ENCODE measurements around the gene PHLDB3.

The PHLDB3 gene

DNA sequence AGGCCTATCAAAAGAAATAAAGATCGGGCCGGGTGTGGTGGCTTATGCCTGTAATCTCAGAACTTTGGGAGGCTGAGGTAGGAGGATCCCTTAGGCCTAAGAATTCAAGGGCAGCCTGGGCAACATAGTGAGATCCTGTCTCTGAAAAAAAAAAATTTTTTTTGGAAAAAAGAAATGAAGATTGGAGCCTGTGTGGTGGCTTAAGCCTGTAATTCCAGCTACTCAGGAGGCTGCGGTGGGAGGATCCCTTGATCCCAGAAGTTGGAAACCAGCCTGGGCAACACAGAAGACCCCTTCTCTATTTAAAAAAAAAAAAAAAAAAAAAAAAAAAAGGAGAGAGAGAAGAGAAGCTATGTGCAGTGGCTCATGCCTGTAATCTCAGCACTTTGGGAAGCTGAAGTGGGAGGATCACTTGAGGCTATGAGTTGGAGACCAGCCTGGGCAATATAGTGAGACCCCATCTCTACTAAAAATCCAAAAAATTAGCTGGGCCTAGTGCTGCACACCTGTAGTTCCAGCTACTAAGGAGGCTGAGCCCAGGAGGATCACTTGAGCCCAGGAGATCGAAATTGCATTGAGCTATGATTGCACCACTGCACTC, 24.5 kb downstream of the PHLDB3 start:
- no peaks in the 10 kb centered on the region for H3K9me3 ChIP-seq
- peaks cover 9% of the 10 kb centered on the region in 2 experiments for H3K4me1 ChIP-seq (ENCODE audit: control insufficient read depth in 1 of 2, insufficient read depth in 1 of 2, low read depth in 1 of 2, low read length in 1 of 2)
- no peak for TF ChIP-seq CTCF (IDR thresholded peaks at IDR 0.05)
- no peaks in the 10 kb centered on the region for H3K27me3 ChIP-seq
- H3K36me3 ChIP-seq, result no peaks in the 10 kb centered on the region
- no peak overlapping the region for H3K4me3 ChIP-seq (ENCODE audit: low read depth in 1 of 2, low read length in 1 of 2)
- no peak overlapping the region for H3K27ac ChIP-seq

- H3K4me1 ChIP-seq (ENCODE audit: control insufficient read depth in 1 of 2, insufficient read depth in 1 of 2, low read depth in 1 of 2, low read length in 1 of 2), result peaks cover 9 to 11% of the 10 kb centered on the region in 2 experiments
- no peak overlapping the region for H3K27ac ChIP-seq
- no peaks in the 10 kb centered on the region for H3K9me3 ChIP-seq
- H3K4me3 ChIP-seq (ENCODE audit: low read depth in 1 of 2, low read length in 1 of 2), result no peak overlapping the region
- H3K27me3 ChIP-seq, result no peaks in the 10 kb centered on the region
- H3K36me3 ChIP-seq, result no peaks in the 10 kb centered on the region
- TF ChIP-seq CTCF (IDR thresholded peaks at IDR 0.05), result no peak
Observed at GRCh38 chr19:43479226-43479625, 25.3 kb downstream of the PHLDB3 start.

DNA sequence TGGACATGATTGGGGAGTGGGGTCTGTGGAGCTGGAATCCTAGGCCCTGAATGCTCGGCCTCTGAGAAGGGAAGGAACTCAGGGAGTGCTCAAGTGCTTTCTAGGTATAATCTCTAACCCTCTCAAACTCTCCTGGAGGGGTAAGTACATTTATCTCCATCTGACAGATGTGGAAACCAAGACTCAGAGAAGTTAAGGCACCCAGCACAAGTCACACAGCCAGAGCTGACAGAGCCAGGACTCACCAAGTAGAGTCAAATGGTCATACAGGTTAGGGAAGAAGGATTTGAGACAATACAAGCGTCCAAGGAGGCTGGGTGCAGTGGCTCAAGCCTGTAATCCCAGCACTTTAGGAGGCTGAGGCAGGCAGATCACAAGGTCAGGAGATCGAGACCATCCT, 26.2 kb downstream of the PHLDB3 start:
- no peaks in the 10 kb centered on the region for H3K36me3 ChIP-seq

DNA sequence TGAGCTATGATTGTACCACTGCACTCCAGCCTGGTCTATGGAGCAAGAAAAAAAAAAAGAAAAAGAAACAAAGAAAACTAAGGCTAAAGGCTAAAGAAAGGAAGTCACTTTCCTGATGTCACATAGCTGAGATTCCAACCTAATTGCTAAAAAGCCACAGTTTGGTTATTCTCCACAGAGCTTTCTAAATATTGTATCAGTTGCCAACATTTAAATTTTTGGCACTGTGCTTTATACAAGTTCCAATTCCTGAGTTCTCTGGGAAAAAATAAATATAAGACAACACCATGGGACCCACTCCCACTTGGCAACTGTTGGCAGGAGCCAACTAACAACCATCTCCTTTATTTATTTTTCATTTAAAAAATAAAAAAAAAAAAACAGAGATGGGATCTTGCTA, 27.9 kb downstream of the PHLDB3 start:
- H3K27ac ChIP-seq, result no peak overlapping the region
- H3K27me3 ChIP-seq, result no peaks in the 10 kb centered on the region
- no peaks in the 10 kb centered on the region for H3K9me3 ChIP-seq
- no peak overlapping the region for H3K4me3 ChIP-seq (ENCODE audit: low read depth in 1 of 2, low read length in 1 of 2)
- no peaks in the 10 kb centered on the region for H3K36me3 ChIP-seq
- TF ChIP-seq CTCF (IDR thresholded peaks at IDR 0.05), result no peak
- peaks cover 9 to 11% of the 10 kb centered on the region in 2 experiments for H3K4me1 ChIP-seq (ENCODE audit: control insufficient read depth in 1 of 2, insufficient read depth in 1 of 2, low read depth in 1 of 2, low read length in 1 of 2)

More for the DNA sequence above, 26.2 kb downstream of the PHLDB3 start:
- no peak for TF ChIP-seq CTCF (IDR thresholded peaks at IDR 0.05)
- Histone ChIP-seq H3K4me1 (ENCODE audit: control insufficient read depth in 1 of 2, insufficient read depth in 1 of 2, low read depth in 1 of 2, low read length in 1 of 2) (peaks cover 9 to 11% of the 10 kb centered on the region in 2 experiments), H3K9me3 (no peaks in the 10 kb centered on the region), H3K27me3 (no peaks in the 10 kb centered on the region), H3K27ac (no peak overlapping the region), H3K4me3 (ENCODE audit: low read depth in 1 of 2, low read length in 1 of 2) (no peak overlapping the region)

DNA sequence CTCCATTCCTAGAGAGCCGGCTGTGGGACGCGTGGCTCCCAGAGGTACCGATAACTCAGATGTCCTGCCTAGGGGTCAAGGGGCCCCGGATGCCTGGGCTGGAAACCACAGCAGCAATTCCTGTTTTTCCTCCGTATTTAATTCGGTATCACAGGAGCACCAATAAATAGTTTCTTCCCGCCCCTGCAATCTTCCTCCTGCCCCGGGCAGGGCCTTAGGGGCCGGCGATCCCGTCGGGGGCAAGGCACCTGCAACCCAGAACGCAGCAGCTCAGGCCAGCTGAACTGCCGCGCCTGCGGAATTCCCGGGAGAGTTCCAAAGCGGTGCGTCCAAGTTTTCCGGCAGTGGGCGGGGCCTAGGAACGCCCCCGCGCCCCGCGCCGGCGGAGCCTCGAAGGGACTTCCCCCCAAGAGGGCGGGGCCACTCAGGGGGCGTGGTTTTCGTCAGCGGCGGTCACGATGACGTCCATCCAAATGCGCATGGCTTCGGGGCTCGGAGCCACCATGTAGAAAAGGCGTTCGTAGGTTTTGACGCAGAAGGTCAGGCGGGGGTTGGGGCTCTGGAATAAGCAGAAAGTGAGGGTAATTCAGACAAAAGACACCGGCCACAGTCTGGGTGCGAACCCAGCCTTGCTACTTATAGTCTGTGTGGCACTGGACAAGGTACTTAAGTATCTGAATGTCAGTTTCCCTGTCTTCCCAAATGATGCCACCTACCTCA, 29.4 kb downstream of the PHLDB3 start:
- H3K4me1 ChIP-seq (ENCODE audit: control insufficient read depth in 1 of 2, insufficient read depth in 1 of 2, low read depth in 1 of 2, low read length in 1 of 2), result peaks cover 9 to 11% of the 10 kb centered on the region in 2 experiments
- H3K27me3 ChIP-seq, result no peaks in the 10 kb centered on the region
- TF ChIP-seq CTCF (IDR thresholded peaks at IDR 0.05), result no peak
- no peaks in the 10 kb centered on the region for H3K9me3 ChIP-seq
- H3K27ac ChIP-seq, result peak overlapping the region; percentile 47
- no peaks in the 10 kb centered on the region for H3K36me3 ChIP-seq
- peak overlapping the region; percentile 60 to 62 for H3K4me3 ChIP-seq (ENCODE audit: low read depth in 1 of 2, low read length in 1 of 2)
